CD1c-positive myeloid dendritic cell (primary cell): ENCODE data around the gene RHPN2.
"Not testable (repeated sequence)": the region's sequence is repeated elsewhere in the genome, so short reads cannot be mapped to it uniquely, and the experiment has no call there.

Experiments
- DNase-seq: peaks from one replicate; pipeline ENCODE4 v3.0.0-alpha.2; 2016; ENCODE audit errors: extremely low spot score

Gene RHPN2

DNA sequence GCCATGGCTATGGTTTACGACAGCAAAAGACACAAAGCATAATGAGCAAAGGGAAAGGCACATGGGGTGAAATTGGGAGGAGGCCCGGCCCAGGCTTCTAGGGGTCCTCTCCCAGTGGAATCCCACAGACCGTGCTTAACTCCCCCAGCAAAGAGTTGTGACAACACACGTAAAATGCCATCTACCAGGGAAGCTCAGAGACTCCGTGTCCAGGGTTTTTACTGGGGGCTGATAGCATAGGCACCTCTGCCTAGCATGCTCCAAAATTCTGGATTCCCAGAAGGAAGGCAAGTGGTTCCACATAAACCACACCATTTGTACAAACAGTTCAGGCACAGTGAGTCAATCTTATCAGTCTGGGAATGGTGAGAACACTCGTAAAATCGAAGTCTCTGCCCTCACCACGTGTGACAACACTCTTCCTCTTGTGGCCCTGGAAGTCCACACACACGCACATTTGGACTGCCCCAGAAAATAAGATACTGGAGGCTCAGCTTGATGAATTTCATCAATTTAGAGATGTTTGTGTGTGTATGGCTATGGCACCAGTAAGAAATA is 34.9 kb downstream of the RHPN2 start:
- no peak for DNase-seq

DNA sequence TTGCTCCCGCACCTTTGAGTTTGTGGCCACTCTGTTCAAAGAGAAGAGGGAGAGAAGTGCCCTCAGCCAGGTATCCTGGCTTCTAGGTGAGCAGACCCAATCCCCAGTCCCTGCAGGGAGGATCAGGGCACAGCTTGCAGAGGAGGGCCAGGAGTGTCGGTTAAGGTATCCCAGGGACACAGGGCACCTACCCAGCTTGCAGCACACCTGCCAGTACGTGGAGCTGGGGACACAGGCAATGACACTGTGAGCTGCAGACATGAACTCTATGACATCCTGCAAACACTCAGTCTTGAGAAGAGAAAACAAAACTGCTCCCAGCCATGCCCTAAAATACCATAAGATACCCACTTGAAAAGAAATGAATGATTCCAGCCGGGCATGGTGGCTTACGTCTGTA is 38.1 kb downstream of the RHPN2 start:
- not testable (repeated sequence) for DNase-seq

DNA sequence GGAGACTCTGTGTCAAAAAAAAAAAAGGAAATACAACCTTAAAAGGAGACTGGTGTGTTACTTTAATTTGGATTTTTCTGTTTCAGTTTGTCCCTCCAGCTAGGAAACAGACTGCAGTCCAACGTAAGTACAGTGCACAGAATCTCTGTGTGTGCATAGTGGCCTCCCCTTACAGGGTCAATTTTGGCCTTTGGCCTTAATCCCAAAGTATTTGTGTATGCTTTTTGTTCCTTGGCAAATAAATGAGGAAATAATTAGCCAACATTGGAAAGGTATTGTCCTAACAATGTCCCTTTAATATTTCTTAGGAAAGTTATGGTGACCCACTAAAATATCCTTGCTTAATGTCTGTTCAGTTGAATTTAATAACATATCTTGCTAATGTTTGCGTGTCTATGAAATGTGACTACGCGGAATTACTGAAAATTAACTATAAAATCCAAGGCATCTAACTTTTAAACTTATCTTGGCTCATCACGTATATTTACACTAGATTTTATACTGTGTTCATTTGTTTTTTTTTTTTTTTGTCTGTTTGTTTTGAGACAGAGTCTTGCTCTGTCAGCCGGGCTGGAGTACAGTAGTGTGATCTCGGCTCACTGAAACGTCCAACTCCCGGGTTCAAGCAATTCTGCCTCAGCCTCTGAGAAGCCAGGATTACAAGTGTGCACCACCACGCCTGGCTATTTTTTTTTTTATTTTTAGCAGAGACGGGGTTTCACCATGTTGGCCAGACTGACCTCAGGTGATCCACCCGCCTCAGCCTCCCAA is 39.0 kb downstream of the RHPN2 start:
- DNase-seq = not testable (repeated sequence)

DNA sequence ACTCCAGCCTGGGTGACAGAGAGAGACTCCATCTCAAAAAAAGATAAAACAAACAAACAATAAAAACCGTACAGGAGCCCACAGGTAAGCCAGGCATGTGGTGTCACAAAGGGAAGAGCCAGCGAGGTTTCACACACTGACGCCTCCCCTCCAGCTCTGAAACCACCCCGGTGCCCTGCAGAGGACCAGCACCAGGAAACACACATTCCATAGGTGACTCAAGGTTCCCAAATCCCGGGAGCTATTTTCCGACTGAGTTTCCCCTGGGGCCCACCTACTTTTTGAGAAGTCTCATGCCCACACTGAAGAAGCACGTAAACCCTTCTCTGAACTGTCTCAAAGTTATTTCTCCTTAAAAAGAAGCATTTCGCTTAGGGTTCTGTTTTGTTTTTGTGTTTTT is 40.3 kb downstream of the RHPN2 start:
- no peak for DNase-seq

DNA sequence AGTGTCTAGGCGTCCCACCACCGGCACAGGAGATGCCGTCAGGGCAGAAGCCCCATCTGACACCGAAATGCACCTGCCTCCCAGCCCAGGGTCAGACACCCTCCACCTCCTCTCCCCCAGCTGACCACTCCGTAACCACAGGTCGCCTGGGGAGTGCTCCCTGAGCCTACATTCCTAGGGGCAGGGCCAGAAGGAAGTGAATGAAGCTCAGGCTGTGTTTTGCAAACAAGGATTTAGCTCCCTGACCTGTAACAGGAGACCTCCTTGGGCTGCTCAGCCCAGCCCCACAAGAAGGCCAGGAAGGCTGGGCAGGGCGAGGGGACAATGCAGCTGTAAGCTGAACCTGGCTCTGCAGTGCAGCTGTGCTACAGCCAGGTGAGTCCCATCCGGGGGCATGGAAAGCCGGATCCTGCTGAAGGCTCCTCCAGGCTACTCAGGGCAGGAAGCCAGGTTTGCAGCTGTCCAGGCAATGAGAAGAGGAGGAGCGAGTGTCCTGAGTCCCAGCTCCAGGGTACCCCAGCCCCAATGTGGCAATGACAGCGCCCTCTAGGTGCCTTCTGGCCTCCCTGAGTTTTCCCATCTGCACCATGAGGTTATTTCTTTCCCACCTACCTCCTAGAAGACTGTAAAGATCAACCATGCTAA is 42.1 kb downstream of the RHPN2 start:
- DNase-seq = no peak

DNA sequence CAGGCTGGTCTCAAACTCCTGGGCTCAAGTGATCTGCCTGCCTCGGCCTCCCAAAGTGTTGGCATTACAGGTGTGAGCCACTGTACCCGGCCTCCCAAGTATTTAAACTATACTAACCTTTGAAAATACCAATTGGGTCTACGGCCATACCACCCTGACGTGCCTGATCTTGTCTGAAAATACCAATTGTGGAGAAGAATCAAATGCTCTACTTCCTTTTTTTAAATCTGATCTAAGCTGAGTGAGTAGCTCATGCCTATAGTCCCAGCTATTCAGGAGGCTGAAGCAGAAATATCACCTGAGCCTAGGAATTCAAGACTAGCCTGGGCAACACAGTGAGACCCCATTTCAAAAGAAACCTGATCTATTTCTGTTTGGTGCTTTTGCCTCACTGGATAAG is 53.8 kb downstream of the RHPN2 start:
- DNase-seq = not testable (repeated sequence)

DNA sequence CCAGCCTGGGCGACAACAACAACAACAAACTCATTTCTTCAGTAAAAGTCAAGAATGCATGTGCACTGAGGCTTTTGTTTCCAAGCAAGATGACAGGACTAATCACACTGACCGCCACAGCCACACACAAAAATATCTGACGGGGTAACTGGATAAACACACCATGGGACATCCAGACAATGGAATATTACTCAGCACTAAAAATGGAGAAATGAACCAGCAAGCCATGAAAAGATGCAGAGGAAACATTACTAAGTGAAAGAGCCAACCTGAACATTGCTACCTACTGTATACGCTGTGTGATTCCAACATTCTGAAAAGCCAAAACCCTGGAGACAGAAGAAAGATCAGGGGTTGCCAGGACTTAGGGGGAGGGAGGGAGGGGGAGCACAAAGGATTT is 56.0 kb downstream of the RHPN2 start:
- no peak for DNase-seq

DNA sequence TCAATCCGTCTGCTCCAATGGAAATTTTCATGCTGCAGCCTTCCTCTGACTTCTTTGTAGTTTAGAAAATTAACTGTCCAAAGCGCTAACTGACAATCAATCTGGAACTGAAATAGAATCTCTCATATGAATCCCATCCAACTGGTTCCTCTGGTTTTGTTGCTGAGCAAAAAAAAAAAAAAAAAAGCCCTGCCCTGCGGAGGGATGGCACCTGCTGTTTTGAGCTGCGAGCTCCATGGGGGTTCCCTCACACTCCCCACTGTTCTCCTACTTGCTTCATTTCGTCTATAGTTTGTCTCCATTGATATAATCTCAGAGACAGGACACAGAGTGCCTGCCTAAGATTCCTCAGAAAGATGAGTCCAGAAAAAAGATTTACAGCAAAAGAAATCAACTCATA is 59.2 kb downstream of the RHPN2 start:
- no peak for DNase-seq

DNA sequence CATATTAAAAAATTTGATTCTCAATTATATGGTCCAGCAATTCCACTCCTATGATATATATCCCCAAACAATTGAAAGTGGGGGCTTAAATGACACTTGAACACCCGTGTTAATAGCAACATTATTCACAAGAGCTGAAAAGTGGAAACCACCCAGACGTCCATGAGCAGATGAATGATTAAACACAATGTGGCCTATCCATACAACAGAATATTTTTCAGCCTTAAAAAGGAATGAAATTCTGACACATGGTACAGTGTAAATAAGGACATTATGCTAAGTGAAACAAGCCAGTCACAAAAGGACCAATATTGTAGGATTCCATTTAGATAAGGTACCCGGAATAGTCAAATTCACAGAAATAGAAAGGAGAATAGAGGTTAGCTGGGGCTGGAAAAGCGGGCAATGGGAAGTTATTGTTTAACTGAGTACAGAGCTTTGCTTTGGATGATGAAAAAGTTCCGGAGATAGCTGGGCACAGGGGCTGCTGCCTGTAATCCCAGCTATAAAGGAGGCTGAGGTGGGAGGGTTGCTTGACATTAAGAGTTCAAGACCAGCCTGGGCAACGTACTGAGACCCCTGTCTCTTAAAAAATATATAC is 61.2 kb downstream of the RHPN2 start:
- not testable (repeated sequence) for DNase-seq

DNA sequence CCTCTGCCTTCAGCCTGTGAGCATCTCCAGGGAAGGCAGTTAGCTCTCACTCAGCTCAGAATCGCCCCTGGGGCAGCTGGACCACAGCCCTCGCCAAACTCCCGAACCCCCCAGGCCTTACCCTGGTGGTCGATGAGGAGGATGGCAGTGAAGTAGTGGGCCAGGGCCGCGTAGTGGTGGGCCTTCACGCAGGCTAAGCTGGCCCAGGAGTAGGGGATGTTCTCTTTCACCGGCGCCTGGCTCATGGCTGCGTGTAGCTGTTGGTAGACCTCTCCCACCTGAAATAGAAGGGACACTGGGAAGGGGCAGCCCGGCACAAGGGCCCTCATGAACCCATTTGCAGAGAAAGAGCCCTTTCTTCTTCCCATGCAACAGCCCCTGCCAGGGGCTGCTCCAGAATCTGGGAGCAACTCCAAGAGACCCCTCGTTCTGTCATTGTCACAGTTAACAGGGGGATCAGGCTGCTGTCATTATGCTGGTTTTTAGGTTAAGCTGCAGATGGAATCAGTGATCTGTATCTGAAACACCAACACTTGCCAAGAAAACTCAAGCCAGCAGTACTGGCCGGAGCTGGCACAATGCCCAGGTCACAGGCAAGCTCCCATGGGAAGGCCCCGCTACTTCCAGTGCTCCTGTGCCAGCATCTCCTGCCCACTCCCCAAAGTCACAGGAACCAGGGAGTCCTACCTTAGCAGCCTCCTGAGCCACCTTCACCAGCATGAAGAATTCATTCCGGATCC is 62.4 kb downstream of the RHPN2 start:
- DNase-seq = not testable (repeated sequence)

DNA sequence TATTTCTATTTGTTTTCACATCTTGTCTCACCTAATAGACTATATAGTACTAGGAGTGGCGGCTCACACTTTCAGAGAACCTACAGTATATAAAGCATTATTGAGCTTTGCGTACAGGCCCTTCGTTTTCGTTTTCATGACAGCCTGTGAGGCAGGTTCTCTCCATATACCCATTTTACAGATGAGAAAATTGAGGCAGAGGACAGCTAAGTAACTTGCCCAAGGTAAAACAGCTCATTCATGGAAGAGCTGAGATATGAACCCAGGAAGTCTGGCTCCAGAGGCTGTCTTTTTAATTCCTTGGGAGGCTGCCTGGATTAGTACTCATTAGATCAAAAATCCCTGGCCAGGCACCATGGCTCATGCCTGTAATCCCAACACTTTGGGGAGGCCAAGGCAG is 63.8 kb downstream of the RHPN2 start:
- no peak for DNase-seq

DNA sequence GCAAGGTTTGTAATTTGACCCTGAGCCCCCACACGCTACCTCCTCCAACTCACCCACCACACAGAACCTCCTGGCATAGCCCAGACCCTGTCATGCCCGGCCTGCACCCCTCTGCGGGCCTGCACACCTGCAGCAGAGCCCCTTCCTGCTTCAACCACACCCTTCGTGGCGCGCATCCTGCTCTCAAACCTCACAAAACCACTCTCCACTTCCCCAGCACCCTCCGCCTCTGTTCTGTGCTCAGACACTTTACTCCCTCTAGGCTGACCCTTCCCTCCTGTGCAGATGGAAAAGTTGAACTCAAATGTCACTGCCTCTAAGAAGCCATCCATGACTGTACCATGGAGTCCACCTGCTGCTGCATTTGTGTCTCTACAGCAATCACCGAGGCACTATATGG is 64.2 kb downstream of the RHPN2 start:
- no peak for DNase-seq

DNA sequence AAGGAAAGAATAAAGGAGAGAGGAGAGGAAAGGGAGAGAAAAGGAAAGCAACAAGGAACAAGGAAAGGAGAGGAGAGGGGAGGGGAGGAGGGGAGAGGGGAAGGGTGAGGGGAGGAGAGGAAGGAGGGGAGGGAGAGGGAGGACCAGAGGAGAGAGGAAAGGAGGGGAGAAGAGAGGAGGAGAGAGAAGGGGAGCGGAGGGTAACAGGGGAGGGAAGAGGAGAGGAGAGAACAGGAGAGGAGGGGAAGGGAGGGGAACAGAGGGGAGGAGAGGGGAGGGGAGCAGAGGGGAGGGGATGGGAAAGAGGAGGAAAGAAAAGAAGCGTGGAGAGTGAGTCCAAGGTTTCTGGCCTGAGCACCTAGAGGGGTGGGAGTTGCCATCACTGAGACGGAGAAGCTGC is 66.0 kb downstream of the RHPN2 start:
- no peak for DNase-seq

DNA sequence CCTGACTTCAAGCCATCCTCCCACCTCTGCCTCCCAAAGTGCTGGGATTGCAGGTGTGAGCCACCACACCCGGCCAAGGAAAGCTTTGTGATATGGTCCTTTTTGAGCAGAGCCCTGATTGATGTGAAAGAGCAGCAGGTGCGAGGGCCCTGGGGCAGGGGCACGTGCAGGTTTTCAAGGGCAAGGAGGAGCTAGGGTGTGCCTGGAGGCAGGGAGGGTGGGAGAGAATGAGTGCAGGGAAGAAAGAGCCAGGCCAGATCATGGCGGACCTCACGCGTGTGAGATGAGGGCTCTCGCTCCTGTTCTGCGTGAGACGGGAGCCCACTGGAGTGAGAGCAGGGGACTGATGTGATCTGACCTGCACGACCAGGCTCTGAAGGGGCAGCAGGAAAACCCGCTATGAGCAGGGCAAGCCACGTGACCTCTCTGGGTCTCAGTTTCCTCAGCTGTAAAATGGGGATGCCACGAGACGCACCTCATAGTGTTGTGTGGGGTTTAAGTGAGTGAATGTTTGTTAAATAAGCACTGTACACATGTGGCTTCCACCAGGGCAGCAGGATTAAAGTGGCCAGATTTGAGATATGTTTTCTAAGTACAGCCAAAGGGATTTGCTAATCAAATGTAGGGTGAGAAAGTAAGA is 66.9 kb downstream of the RHPN2 start:
- DNase-seq = no peak

DNA sequence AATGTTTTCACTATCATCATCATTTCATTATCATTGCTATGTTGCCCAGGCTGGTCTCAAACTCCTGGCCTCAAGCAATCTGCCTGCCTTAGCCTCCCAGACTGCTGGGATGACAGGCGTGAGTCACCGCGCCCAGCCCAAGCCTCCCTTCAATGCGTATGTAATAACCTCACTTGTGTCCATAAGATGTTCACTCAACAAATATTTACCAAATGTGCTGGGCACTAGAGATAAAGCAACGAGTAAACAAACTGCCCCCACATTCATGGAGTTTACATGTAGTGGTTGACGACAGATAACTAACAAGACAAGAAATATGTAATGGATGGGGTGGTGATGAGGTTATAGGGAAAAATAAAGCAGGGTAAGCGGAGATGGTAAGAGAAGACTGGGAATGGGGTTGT is 67.6 kb downstream of the RHPN2 start:
- not testable (repeated sequence) for DNase-seq

DNA sequence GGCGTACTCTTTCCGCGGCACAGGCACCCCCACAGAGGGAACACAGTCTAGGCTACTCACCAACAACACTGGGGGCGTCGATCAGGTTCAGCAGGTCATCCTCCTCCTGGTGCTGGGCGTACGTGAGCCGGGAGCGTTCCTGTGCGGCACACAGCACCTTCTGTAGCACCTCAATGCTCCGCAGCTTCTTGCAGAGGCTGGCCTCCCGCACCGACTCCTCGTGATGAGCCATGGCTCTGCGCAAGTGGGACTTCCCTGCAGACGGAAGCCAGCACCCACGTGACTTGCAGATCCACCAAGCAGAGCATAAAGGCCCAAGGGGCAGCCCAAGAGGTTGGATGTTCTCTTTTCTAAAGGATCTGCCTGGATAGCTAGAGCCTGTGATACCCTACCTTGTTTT is 68.7 kb downstream of the RHPN2 start:
- DNase-seq = not testable (repeated sequence)

DNA sequence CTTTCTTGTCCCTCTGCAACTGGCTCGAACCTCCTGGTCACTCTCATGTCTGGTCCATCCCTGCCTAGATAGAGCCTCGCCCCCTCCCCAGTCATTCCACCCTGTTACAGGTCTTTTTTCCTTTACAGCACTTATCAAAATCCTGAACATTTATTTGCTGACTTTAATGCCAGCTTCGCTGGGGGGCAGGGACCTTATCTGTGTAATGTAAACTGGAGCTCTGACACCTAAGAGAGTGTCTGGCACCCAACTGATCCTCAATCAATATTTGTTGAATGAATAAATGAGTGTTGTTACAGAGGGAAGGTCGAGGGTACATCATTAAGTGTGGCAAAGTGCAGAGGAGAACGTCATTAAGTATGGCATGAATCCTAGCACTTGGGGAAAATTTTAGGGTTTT is 76.0 kb downstream of the RHPN2 start:
- no peak for DNase-seq

DNA sequence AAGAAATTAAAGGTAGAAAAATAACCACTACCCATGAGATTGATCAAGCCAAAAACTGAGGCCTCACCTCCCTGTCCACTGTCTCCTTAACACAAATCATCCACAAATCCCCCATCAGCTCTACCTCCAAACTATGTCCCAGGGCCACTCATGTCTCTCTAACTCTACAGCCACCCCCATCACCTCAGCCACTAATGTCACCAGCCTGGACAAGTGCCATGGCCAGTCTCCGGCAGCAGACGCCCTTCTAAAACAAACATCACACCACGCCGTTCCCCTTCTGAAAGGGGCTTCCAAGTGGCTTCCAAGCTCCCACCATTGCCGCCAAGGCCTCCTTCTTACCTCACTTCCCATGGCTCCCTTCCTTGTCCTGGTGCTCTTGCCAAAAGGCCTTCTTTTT is 76.4 kb downstream of the RHPN2 start:
- not testable (repeated sequence) for DNase-seq

DNA sequence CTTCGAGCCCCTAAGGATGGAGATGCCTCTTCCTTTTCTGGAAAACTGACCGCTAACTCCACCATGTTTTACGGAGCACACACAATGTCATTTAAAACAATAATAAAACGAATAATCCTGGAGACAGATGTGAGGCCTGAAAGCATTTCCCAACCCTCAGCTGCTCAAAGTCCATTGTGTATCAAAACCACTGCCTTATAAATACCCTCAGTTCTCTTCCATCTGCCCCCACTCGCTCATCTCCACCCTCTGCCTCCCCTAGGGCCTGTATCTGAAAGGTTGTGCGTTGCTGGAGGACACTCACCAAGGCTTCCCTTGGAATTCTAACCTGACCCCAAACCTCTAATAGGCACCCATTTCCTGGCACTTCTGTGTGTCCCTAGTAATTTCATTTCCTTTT is 82.2 kb downstream of the RHPN2 start:
- DNase-seq = not testable (repeated sequence)

DNA sequence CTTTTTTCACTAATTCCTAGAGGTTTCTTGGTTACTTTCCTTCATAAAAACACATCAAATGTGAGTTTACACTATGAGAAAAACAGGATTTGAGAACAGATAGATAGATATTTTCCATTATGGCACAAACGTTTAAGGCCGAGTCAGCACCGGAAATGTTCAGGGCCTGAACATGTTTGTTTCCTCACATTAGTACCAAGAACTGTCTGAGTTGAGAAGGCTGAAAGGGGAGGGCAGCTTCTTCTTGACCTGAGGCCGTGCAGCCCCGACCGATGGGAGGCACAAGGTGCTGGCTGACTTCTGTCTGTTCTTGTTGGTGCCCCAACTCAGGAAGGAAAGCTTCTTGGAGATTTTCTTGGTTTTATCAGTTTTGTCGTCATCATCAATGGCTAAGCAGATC is 84.9 kb downstream of the RHPN2 start:
- DNase-seq = not testable (repeated sequence)

DNA sequence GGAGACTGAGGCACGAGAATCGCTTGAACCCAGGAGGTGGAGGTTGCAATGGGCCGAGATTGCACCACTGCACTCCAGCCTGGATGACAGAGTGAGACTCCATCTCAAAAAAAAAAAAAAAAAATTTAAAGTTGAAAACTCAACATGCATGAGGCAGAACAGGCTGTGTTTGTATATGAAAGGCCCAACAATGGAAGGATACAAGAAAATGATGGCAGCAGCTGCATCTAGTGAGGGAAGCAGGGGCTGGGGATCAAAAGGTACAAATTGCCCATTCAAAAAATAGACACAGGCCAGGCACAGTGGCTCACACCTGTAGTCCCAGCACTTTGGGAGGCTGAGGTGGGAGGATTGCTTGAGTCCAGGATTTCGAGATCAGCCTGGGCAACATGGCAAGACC is 86.9 kb downstream of the RHPN2 start:
- DNase-seq = not testable (repeated sequence)

DNA sequence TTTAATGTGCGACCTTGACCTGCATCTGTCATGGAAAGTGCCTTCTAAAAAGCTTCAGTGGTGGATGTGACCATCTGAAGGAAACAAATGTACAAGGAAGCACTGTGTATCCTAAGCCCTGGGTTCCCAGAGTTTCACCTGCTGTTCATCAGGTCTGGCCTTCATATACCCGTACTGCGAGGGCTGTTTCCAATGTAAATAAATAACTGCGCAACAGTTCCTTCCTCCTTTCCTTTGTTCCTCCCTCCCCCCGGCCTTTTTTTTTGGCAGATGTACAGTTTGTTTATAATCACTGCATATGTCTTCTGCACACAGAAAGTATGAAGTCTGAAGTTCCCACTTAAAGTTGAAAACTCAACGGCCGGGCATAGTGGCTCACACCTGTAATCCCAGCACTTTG is 87.4 kb downstream of the RHPN2 start:
- no peak for DNase-seq
